ENCODE measurements around the gene IL10RB. TPM values are rescaled to one million over a fixed set of nuclear protein-coding genes. Genes with fewer than 3 reads are reported as not detected.
A peak's percentile ranks its signal among the peaks of the same experiment; 100 is the strongest.

Gene IL10RB
- total and polyA plus RNA-seq, 2 of the 4 experiments (the other 2 are of a cell fraction), result 20.1 to 45.2 TPM

DNA sequence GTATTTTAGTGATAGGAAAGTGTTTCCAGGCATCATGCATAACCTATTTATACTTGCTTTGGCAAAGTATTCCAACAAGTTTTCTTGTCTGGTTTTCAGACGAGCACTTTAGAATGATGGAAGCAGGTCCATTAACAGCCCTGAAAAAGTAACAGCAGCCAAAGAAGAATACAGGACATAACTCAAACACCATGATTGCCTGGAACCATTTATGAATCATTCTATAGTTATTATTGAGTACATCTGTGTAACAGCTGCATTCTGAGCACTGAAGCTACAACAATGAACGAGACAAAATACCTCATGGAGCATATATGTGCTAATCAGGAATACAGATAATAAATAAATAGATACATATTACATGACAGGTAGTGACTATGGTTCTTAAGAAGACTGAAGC is 12.6 kb downstream of the IL10RB start:
- H2AK9ac ChIP-seq (replicated peaks; ENCODE audit: low read depth, low read length, poor library complexity), result no peak overlapping the region
- H4K8ac ChIP-seq (ENCODE audit: low read depth in 2 of 2, low read length in 2 of 2), result no peak overlapping the region
- no peak overlapping the region for H2AFZ ChIP-seq (replicated peaks; ENCODE audit: low read length, poor library complexity)
- H3K27me3 ChIP-seq (ENCODE audit: control insufficient read depth, insufficient read depth, low read length), result no peaks in the 10 kb centered on the region
- no peak overlapping the region for H4K91ac ChIP-seq (ENCODE audit: insufficient read depth, low read depth, low read length)
- H4K20me1 ChIP-seq (ENCODE audit: insufficient read depth, low read length), result no peaks in the 10 kb centered on the region
- no peak overlapping the region for H3K23ac ChIP-seq (ENCODE audit: low read depth, low read length)
- intact Hi-C loops (cut with micrococcal nuclease) (no loop called here), in situ Hi-C loops (cut with MboI; ENCODE audit: low sequenced_read_pairs) (no loop called here), dilution Hi-C loops (cut with HindIII; ENCODE audit: low sequenced_read_pairs, unreplicated experiment) (no loop called here)
- TF ChIP-seq RAD21 (IDR thresholded peaks at IDR 0.05; ENCODE audit: low read length), result no peak
- no peak for TF ChIP-seq ELK1 (IDR thresholded peaks at IDR 0.05; ENCODE audit: borderline replicate concordance, low read depth, low read length)
- no peak for TF ChIP-seq BHLHE40 (IDR thresholded peaks at IDR 0.05; ENCODE audit: low read depth, low read length)
- no peak for TF ChIP-seq FOS (IDR thresholded peaks at IDR 0.05; ENCODE audit: low read depth, low read length)
- TF ChIP-seq MXI1 (IDR thresholded peaks at IDR 0.05; ENCODE audit: borderline replicate concordance, low read depth, low read length), result no peak
- no peak for TF ChIP-seq CEBPB (IDR thresholded peaks at IDR 0.05; ENCODE audit: low read depth, low read length)
- TF ChIP-seq SMC3 (IDR thresholded peaks at IDR 0.05; ENCODE audit: low read depth, low read length), result no peak
- no peak for TF ChIP-seq MAFK (IDR thresholded peaks at IDR 0.05; ENCODE audit: low read depth, low read length)
- no peak for TF ChIP-seq MAZ (IDR thresholded peaks at IDR 0.05; ENCODE audit: borderline replicate concordance, low read depth, low read length)
- no peak for TF ChIP-seq RCOR1 (IDR thresholded peaks at IDR 0.05; ENCODE audit: insufficient replicate concordance, low read length)
- TF ChIP-seq, protein P1, sequence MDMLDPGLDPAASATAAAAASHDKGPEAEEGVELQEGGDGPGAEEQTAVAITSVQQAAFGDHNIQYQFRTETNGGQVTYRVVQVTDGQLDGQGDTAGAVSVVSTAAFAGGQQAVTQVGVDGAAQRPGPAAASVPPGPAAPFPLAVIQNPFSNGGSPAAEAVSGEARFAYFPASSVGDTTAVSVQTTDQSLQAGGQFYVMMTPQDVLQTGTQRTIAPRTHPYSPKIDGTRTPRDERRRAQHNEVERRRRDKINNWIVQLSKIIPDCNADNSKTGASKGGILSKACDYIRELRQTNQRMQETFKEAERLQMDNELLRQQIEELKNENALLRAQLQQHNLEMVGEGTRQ (IDR thresholded peaks at IDR 0.05; ENCODE audit: low read depth, low read length), result no peak
- TF ChIP-seq NFE2L2 (IDR thresholded peaks at IDR 0.05; ENCODE audit: low read depth, low read length), result no peak
- TF ChIP-seq, protein P2, sequence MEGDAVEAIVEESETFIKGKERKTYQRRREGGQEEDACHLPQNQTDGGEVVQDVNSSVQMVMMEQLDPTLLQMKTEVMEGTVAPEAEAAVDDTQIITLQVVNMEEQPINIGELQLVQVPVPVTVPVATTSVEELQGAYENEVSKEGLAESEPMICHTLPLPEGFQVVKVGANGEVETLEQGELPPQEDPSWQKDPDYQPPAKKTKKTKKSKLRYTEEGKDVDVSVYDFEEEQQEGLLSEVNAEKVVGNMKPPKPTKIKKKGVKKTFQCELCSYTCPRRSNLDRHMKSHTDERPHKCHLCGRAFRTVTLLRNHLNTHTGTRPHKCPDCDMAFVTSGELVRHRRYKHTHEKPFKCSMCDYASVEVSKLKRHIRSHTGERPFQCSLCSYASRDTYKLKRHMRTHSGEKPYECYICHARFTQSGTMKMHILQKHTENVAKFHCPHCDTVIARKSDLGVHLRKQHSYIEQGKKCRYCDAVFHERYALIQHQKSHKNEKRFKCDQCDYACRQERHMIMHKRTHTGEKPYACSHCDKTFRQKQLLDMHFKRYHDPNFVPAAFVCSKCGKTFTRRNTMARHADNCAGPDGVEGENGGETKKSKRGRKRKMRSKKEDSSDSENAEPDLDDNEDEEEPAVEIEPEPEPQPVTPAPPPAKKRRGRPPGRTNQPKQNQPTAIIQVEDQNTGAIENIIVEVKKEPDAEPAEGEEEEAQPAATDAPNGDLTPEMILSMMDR (conservative IDR thresholded peaks at IDR 0.05; ENCODE audit: low read depth, low read length), result no peak
- no peak for TF ChIP-seq CHD1 (IDR thresholded peaks at IDR 0.05; ENCODE audit: low read depth, low read length)
- TF ChIP-seq RFX5 (IDR thresholded peaks at IDR 0.05; ENCODE audit: low read depth, low read length), result no peak
- TF ChIP-seq POLR2A (IDR thresholded peaks at IDR 0.05; ENCODE audit: low read depth, low read length), result no peak
- peaks cover 3% of the 10 kb centered on the region; the same call in 1 of the 2 replicates for H3K9me1 ChIP-seq (ENCODE audit: insufficient read depth, low read length)
- no CpG with 5 or more reads among the region's 2 CpGs for WGBS, 2 experiments (ENCODE audit: extremely low coverage in 2 of 2, insufficient read length in 1 of 2)
- no peak overlapping the region for H3K27ac ChIP-seq (ENCODE audit: insufficient read depth, low read length)
- H3K9me3 ChIP-seq (ENCODE audit: control insufficient read depth, insufficient read depth, low read length), result peaks cover 5% of the 10 kb centered on the region
- no peak overlapping the region for H3K9ac ChIP-seq (ENCODE audit: low read depth, low read length)
- no peak overlapping the region for H3K18ac ChIP-seq (ENCODE audit: low read depth, low read length)
- H3K14ac ChIP-seq (replicated peaks; ENCODE audit: low read depth, low read length), result no peak overlapping the region
- no peak overlapping the region for H3K56ac ChIP-seq (ENCODE audit: extremely low read depth, insufficient read depth, low read length)
- no TSS peak for BruUV-seq (replicated peaks)
- no peak overlapping the region for H2BK5ac ChIP-seq (ENCODE audit: low read depth, low read length, poor library complexity, severe bottlenecking)
- no peaks in the 10 kb centered on the region for H3K4me1 ChIP-seq (ENCODE audit: control insufficient read depth, insufficient read depth, low read length)
- H3K4me3 ChIP-seq (ENCODE audit: insufficient read depth, low read depth, low read length), result no peak overlapping the region
- no peak overlapping the region for H2AK5ac ChIP-seq (ENCODE audit: low read depth, low read length)
- no peak overlapping the region for H2BK120ac ChIP-seq (ENCODE audit: low read depth, low read length)
- no peak overlapping the region for H3K4ac ChIP-seq (ENCODE audit: low read depth, low read length)
- H3K36me3 ChIP-seq (ENCODE audit: control insufficient read depth, insufficient read depth, low read length), result peaks cover 21% of the 10 kb centered on the region
- no peak overlapping the region for H4K5ac ChIP-seq (ENCODE audit: low read depth, low read length)
- ChIA-PET CTCF (no interaction called here), POLR2A (ENCODE audit: unreplicated experiment) (interaction anchor here (1.1 kb wide), 1 partner anchor 12 kb away, joined by 4 read pairs; the partner anchor contains the start of gene IL10RB)
- H2BK20ac ChIP-seq (ENCODE audit: low read depth, low read length), result no peak overlapping the region
- DNase-seq (peak; percentile 44), ATAC-seq (ENCODE audit: low read depth) (no peak)
- no peaks in the 10 kb centered on the region for H3K79me1 ChIP-seq (ENCODE audit: low read depth in 1 of 2, low read length in 2 of 2)
- no peak overlapping the region for H3K4me2 ChIP-seq (ENCODE audit: low read depth, low read length)
- no peak overlapping the region for H2BK15ac ChIP-seq (ENCODE audit: low read depth, low read length)

All from IMR-90 (cell line).